IMR-90 (cell line): ENCODE results near the gene PDE8B. TPM values are rescaled to one million over a fixed set of nuclear protein-coding genes. Genes with fewer than 3 reads are reported as not detected.

ENCODE experiments used
- ATAC-seq: fragments of 200-7000 bp; cut with Tn5 transposase; 2 replicates; pipeline ENCODE4 v1.9.1; 2020; ENCODE audit warnings: low read depth, mild to moderate bottlenecking, moderate library complexity
- BruUV-seq: library from RNA; stranded (reverse); fragments of 400-500 nt; replicated peaks from 2 replicates; lab custom pipeline; 2021; lab: Mats Ljungman, UMichigan
- CTCF ChIA-PET: fragments of 300-600 bp; formaldehyde crosslinking; extraction: SDS; loops from one replicate; lab custom pipeline; 2021; ENCODE audit warnings: antibody characterized with exemption; lab: Yijun Ruan, JAX
- POLR2A ChIA-PET: fragments of 300-600 bp; sonication (Branson Sonifier 250); formaldehyde crosslinking; loops from one replicate; lab custom pipeline; 2022; ENCODE audit warnings: antibody characterized with exemption; ENCODE audit not compliant: unreplicated experiment; lab: Charles Lee
- DNase-seq: peaks from one replicate; pipeline ENCODE4 v3.0.0; 2013
- H2AFZ ChIP-seq: replicated peaks from 2 replicates; pipeline ENCODE3; 2013; ENCODE audit warnings: low read length, mild to moderate bottlenecking; ENCODE audit not compliant: poor library complexity
- H2AK5ac ChIP-seq: 2 replicates; pipeline ENCODE4 v1.6.1; 2013; ENCODE audit warnings: low read depth, low read length, inconsistent platforms
- H2AK9ac ChIP-seq: replicated peaks from 2 replicates; pipeline ENCODE3; 2013; ENCODE audit warnings: mild to moderate bottlenecking, low read depth, low read length, moderate library complexity; ENCODE audit not compliant: poor library complexity
- H2BK120ac ChIP-seq: 2 replicates; pipeline ENCODE4 v1.6.1; 2013; ENCODE audit warnings: low read depth, low read length, inconsistent platforms
- H2BK15ac ChIP-seq: 3 replicates; pipeline ENCODE4 v1.6.1; 2013; ENCODE audit warnings: low read depth, low read length, inconsistent platforms
- H2BK20ac ChIP-seq: 2 replicates; pipeline ENCODE4 v1.6.1; 2013; ENCODE audit warnings: low read depth, mild to moderate bottlenecking, inconsistent platforms, low read length, moderate library complexity
- H2BK5ac ChIP-seq: 2 replicates; pipeline ENCODE4 v1.6.1; 2013; ENCODE audit warnings: mild to moderate bottlenecking, low read depth, low read length, inconsistent platforms; ENCODE audit not compliant: poor library complexity, severe bottlenecking
- H3K14ac ChIP-seq: replicated peaks from 2 replicates; pipeline ENCODE4 v1.6.1; 2013; ENCODE audit warnings: low read depth, low read length, inconsistent platforms
- H3K18ac ChIP-seq: 2 replicates; pipeline ENCODE4 v1.6.1; 2013; ENCODE audit warnings: low read depth, low read length, control low read depth
- H3K23ac ChIP-seq: 2 replicates; pipeline ENCODE4 v1.6.1; 2013; ENCODE audit warnings: low read depth, low read length, inconsistent platforms
- H3K27ac ChIP-seq: 2 replicates; pipeline ENCODE4 v1.5.1; 2013; ENCODE audit warnings: mild to moderate bottlenecking, control low read depth, low read length; ENCODE audit not compliant: insufficient read depth
- H3K27me3 ChIP-seq: 2 replicates; pipeline ENCODE4 v1.6.1; 2013; ENCODE audit warnings: low read length; ENCODE audit not compliant: control insufficient read depth, insufficient read depth
- H3K36me3 ChIP-seq: 2 replicates; pipeline ENCODE4 v1.6.1; 2013; ENCODE audit warnings: low read length, mixed read lengths; ENCODE audit not compliant: control insufficient read depth, insufficient read depth
- H3K4ac ChIP-seq: 2 replicates; pipeline ENCODE4 v1.6.1; 2013; ENCODE audit warnings: low read depth, low read length, inconsistent platforms
- H3K4me1 ChIP-seq: 2 replicates; pipeline ENCODE4 v1.6.1; 2013; ENCODE audit warnings: low read length, mixed read lengths; ENCODE audit not compliant: control insufficient read depth, insufficient read depth
- H3K4me2 ChIP-seq: 2 replicates; pipeline ENCODE4 v1.6.1; 2013; ENCODE audit warnings: low read depth, mild to moderate bottlenecking, control low read depth, low read length, moderate library complexity
- H3K4me3 ChIP-seq: 2 replicates; pipeline ENCODE4 v1.5.1; 2013; ENCODE audit warnings: low read depth, mild to moderate bottlenecking, control low read depth, low read length, moderate library complexity; ENCODE audit not compliant: insufficient read depth
- H3K56ac ChIP-seq: 2 replicates; pipeline ENCODE4 v1.6.1; 2013; ENCODE audit warnings: low read length, inconsistent platforms; ENCODE audit not compliant: insufficient read depth; ENCODE audit errors: extremely low read depth
- H3K79me1 ChIP-seq, 2 experiments: 2 replicates each; pipeline ENCODE4 v1.6.1; 2013; ENCODE audit warnings: low read length in 2 of 2, inconsistent platforms in 1 of 2, low read depth in 1 of 2
- H3K9ac ChIP-seq: 2 replicates; pipeline ENCODE4 v1.6.1; 2013; ENCODE audit warnings: low read depth, low read length, control low read depth
- H3K9me1 ChIP-seq: 2 replicates; pipeline ENCODE4 v1.6.1; 2013; ENCODE audit warnings: low read length, inconsistent platforms; ENCODE audit not compliant: insufficient read depth
- H3K9me3 ChIP-seq: 2 replicates; pipeline ENCODE4 v1.6.1; 2013; ENCODE audit warnings: low read length; ENCODE audit not compliant: control insufficient read depth, insufficient read depth
- H4K20me1 ChIP-seq: 2 replicates; pipeline ENCODE4 v1.6.1; 2013; ENCODE audit warnings: low read length, inconsistent platforms; ENCODE audit not compliant: insufficient read depth
- H4K5ac ChIP-seq: 2 replicates; pipeline ENCODE4 v1.6.1; 2013; ENCODE audit warnings: mild to moderate bottlenecking, low read depth, low read length, control low read depth
- H4K8ac ChIP-seq, 2 experiments: 2 replicates each; pipeline ENCODE4 v1.6.1; 2013; ENCODE audit warnings: low read depth in 2 of 2, low read length in 2 of 2, control low read depth in 1 of 2, inconsistent platforms in 1 of 2
- H4K91ac ChIP-seq: 2 replicates; pipeline ENCODE4 v1.6.1; 2013; ENCODE audit warnings: low read depth, low read length, inconsistent platforms; ENCODE audit not compliant: insufficient read depth
- CEBPB ChIP-seq: IDR thresholded peaks from 2 replicates; pipeline ENCODE4 v1.6.1; 2012; ENCODE audit warnings: low read depth, low read length, improper control_type of control experiment
- CHD1 ChIP-seq: IDR thresholded peaks from 2 replicates; pipeline ENCODE4 v1.6.1; 2012; ENCODE audit warnings: low read depth, low read length, improper control_type of control experiment
- ELK1 ChIP-seq: fragments of 150-350 bp; IDR thresholded peaks from 2 replicates; pipeline ENCODE4 v1.6.1; 2016; ENCODE audit warnings: low read depth, mild to moderate bottlenecking, low read length, moderate library complexity, borderline replicate concordance
- FOS ChIP-seq: fragments of 150-350 bp; IDR thresholded peaks from 2 replicates; pipeline ENCODE4 v1.6.1; 2016; ENCODE audit warnings: low read depth, low read length
- MAFK ChIP-seq: IDR thresholded peaks from 2 replicates; pipeline ENCODE4 v1.6.1; 2012; ENCODE audit warnings: low read depth, low read length, improper control_type of control experiment
- MAZ ChIP-seq: IDR thresholded peaks from 2 replicates; pipeline ENCODE4 v1.6.1; 2012; ENCODE audit warnings: low read depth, mild to moderate bottlenecking, low read length, improper control_type of control experiment, moderate library complexity, borderline replicate concordance
- NFE2L2 ChIP-seq: fragments of 150-350 bp; IDR thresholded peaks from 2 replicates; pipeline ENCODE4 v1.6.1; 2016; ENCODE audit warnings: low read depth, mild to moderate bottlenecking, low read length
- POLR2A ChIP-seq: IDR thresholded peaks from 2 replicates; pipeline ENCODE4 v1.6.1; 2012; ENCODE audit warnings: mild to moderate bottlenecking, low read depth, low read length
- RAD21 ChIP-seq: IDR thresholded peaks from 2 replicates; pipeline ENCODE4 v1.6.1; 2012; ENCODE audit warnings: low read length, improper control_type of control experiment
- RCOR1 ChIP-seq: IDR thresholded peaks from 2 replicates; pipeline ENCODE4 v1.6.1; 2012; ENCODE audit warnings: mild to moderate bottlenecking, low read length, improper control_type of control experiment; ENCODE audit not compliant: insufficient replicate concordance
- RFX5 ChIP-seq: IDR thresholded peaks from 2 replicates; pipeline ENCODE4 v1.8.0; 2012; ENCODE audit warnings: low read depth, mild to moderate bottlenecking, low read length, moderate library complexity
- SMC3 ChIP-seq: fragments of 150-350 bp; IDR thresholded peaks from 2 replicates; pipeline ENCODE4 v1.6.1; 2016; ENCODE audit warnings: low read depth, mild to moderate bottlenecking, antibody characterized with exemption, low read length, moderate library complexity
- WGBS, 2 experiments: methylation state at CpG; one replicate each; pipeline versions ENCODE4 v1.1.5 to v1.1.7; 2013; ENCODE audit warnings: missing lambda C conversion rate in 2 of 2; ENCODE audit not compliant: insufficient read length in 1 of 2; ENCODE audit errors: extremely low coverage in 2 of 2; 5-methylcytosine and 5-hydroxymethylcytosine counted together
- dilution Hi-C: fragments of 300-500 bp; cut with HindIII; formaldehyde crosslinking; loops from one replicate; pipeline ENCODE4 v1.14.3; 2018; ENCODE audit warnings: low sequenced_read_pairs; ENCODE audit not compliant: unreplicated experiment
- in situ Hi-C: fragments of 300-500 bp; cut with MboI; formaldehyde crosslinking; loops from 3 replicates; pipeline ENCODE4 v1.14.3; 2019; ENCODE audit warnings: low sequenced_read_pairs, inconsistent platforms, mixed read lengths
- intact Hi-C: fragments of 100-400 bp; cut with micrococcal nuclease; formaldehyde crosslinking; loops from 2 replicates; pipeline ENCODE4 v1.10.0; 2022
- polyA plus RNA-seq, 3 experiments: library from polyadenylated mRNA; depleted of rRNA; stranded (reverse); fragments of >200 nt; gene quantifications; 2 replicates each; pipeline ENCODE4 v1.2.3, GENCODE V29; 2012; ENCODE audit warnings: low replicate concordance in 1 of 3
- total RNA-seq: library from RNA; depleted of rRNA; stranded (reverse); fragments of >200 nt; gene quantifications from 2 replicates; pipeline ENCODE4 v1.2.3, GENCODE V29; 2012

Gene PDE8B
- total and polyA plus RNA-seq, 2 of the 4 experiments (the other 2 are of a cell fraction): under 0.01 to 0.03 TPM

- CTCF ChIA-PET: no interaction called here
- POLR2A ChIA-PET: no interaction called here
- no peak overlapping the region for H2BK15ac ChIP-seq
Measured at GRCh38 chr5:77224672-77225355, 14.3 kb downstream of the PDE8B start.

More at GRCh38 chr5:77224672-77225355, 14.3 kb downstream of the PDE8B start:
- Histone ChIP-seq H3K23ac (no peak overlapping the region), H3K9ac (no peak overlapping the region), H3K36me3 (no peaks in the 10 kb centered on the region), H3K9me1 (no peaks in the 10 kb centered on the region), H3K27me3 (peaks cover 27% of the 10 kb centered on the region), H4K8ac (no peak overlapping the region), H3K4me3 (no peak overlapping the region), H2BK5ac (no peak overlapping the region), H3K4ac (no peak overlapping the region), H2BK20ac (no peak overlapping the region), H3K18ac (no peak overlapping the region; the same call in 1 of the 2 replicates), H2AK9ac (no peak overlapping the region), H4K20me1 (no peaks in the 10 kb centered on the region), H4K5ac (no peak overlapping the region), H2BK120ac (no peak overlapping the region), H3K56ac (no peak overlapping the region), H2AK5ac (no peak overlapping the region), H3K4me1 (no peaks in the 10 kb centered on the region; the same call in 1 of the 2 replicates), H2AFZ (no peak overlapping the region), H3K4me2 (no peak overlapping the region), H3K27ac (no peak overlapping the region), H4K91ac (no peak overlapping the region), H3K9me3 (no peaks in the 10 kb centered on the region), H3K79me1 (no peaks in the 10 kb centered on the region), H3K14ac (no peak overlapping the region)
- WGBS, 2 experiments: no CpG with 5 or more reads among the region's 1 CpG
- dilution Hi-C loops: no loop called here
- peak; percentile 68 for DNase-seq
- no peak for TF ChIP-seq FOS
- no peak for TF ChIP-seq SMC3
- TF ChIP-seq NFE2L2: no peak
- no peak for TF ChIP-seq MAFK
- no peak for TF ChIP-seq RAD21
- TF ChIP-seq MAZ: no peak
- no peak for TF ChIP-seq RFX5
- TF ChIP-seq RCOR1: no peak
- no peak for TF ChIP-seq CHD1
- TF ChIP-seq CEBPB: no peak
- TF ChIP-seq POLR2A: no peak
- no peak for TF ChIP-seq ELK1
- in situ Hi-C loops: loop anchor here (25.0 kb wide), 1 partner anchor 338 kb away; no protein-coding TSS in a partner anchor
- intact Hi-C loops: no loop called here
- ATAC-seq: peak; percentile 64
- no TSS peak for BruUV-seq
